AG09319 (cell line): Measurements from ENCODE around the gene NFE2.

Experiments used
- DNase-seq: peaks from one replicate; pipeline ENCODE4 v3.0.0-alpha.2; 2010; ENCODE audit warnings: low read depth; ENCODE audit errors: extremely low read depth
- TF ChIP-seq, protein P1 (sequence below): IDR thresholded peaks from 2 replicates; pipeline ENCODE4 v1.5.1; 2011; ENCODE audit warnings: low read depth, mild to moderate bottlenecking, inconsistent platforms, low read length, moderate library complexity

Gene NFE2

DNA sequence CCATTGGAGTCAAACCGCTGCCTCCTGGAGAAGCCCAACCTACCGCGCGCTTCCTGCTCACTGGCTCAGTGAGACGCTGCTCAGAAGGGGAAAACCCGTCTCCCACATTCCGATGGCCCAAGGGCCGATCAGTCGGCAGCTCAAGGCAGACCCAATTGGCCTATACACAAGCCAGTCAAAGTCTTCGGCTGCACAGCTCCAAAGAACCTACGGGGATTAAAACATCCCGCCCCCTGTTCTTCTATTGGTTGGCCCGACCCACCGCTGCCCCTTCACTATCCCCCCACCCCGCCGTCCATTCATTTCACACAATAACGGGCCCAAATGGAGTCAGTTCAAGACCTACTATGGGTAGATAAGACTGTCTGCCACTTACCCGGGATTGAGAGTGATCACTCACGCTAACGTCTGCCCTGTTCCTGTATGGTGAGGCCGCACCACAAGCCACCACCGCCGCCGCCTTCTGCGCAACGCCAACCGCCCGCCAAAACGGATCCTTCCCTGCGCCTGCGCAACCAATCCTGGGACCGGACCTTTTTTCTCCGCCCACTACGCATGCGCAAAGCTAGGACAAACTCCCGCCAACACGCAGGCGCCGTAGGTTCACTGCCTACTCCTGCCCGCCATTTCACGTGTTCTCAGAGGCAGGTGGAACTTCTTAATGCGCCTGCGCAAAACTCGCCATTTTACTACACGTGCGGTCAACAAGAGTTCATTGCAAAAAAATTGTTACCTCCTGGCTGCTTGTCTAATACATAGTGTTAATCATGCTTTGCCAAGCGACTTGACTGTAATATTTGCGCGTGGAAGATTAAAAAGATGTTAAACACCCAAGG is 21.0 kb downstream of the NFE2 start, which contains the start of gene CBX5:
Gene CBX5 (minus strand): TSS at position 491 of the 836 bp plus-strand sequence. CDS start 22,472 bp downstream, outside the sequence.
- TF ChIP-seq, protein P1, sequence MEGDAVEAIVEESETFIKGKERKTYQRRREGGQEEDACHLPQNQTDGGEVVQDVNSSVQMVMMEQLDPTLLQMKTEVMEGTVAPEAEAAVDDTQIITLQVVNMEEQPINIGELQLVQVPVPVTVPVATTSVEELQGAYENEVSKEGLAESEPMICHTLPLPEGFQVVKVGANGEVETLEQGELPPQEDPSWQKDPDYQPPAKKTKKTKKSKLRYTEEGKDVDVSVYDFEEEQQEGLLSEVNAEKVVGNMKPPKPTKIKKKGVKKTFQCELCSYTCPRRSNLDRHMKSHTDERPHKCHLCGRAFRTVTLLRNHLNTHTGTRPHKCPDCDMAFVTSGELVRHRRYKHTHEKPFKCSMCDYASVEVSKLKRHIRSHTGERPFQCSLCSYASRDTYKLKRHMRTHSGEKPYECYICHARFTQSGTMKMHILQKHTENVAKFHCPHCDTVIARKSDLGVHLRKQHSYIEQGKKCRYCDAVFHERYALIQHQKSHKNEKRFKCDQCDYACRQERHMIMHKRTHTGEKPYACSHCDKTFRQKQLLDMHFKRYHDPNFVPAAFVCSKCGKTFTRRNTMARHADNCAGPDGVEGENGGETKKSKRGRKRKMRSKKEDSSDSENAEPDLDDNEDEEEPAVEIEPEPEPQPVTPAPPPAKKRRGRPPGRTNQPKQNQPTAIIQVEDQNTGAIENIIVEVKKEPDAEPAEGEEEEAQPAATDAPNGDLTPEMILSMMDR = no peak
- DNase-seq = peak; percentile 100

DNA sequence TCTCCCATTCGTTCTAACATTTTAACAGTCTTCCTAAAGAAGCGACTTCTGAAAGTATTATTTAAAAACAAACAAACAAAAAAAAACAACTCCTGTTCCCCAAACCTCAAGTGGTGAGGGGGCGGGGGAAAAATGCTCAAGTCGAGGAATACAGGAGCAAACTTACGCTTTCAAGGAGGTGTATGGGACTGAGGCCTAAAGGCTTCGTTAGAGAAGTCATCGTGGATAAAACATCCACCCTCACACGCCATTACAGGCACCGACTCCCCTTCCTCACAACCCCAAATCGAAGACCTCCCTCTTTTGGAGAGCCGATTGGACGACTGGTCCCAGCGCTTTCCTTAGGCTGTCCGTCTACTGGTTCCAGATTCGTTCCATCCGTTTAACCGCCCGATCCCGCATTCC is 21.6 kb downstream of the NFE2 start:
- DNase-seq = no peak
- TF ChIP-seq, protein P1 = no peak

DNA sequence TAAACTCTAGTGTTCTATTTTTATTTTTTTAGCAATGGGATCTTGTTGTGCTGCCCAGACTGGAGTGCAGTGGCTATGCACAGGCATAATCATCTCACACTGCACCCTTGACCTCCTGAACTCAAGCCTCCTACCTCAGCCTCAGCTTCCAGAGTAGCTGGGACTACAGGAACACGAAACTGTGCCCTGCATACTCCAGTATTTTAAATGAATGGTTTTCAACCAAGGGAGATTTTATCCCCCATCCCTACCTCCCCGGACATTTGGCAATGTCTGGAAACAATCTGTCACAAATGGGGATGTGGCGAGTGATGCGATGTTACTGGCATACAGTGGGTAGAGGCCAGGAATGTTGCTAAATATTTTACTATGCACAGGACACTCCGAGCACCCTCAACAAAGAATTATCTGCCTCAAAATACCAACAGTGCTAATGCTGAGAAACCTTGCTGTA is 23.0 kb downstream of the NFE2 start:
- TF ChIP-seq, protein P1 = no peak
- DNase-seq = no peak

DNA sequence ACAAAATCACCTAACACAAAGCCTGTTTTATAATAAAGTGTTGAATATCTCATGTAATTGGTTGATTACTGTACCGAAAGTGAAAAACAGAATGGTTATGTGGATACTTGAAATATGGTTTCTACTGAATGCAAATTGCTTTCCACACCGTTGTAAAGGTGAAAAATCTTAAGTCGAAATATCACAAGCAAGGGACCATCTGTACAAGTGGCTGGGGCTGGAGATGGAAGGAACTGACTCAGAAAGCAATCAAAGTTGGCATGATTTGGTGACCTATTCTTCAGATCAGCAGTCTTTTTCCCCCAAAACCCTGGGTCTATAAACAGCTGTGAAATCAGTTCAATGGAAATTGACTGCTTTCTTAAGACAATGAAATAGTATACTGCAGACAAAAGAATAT is 24.4 kb downstream of the NFE2 start:
- TF ChIP-seq, protein P1 = no peak
- no peak for DNase-seq

DNA sequence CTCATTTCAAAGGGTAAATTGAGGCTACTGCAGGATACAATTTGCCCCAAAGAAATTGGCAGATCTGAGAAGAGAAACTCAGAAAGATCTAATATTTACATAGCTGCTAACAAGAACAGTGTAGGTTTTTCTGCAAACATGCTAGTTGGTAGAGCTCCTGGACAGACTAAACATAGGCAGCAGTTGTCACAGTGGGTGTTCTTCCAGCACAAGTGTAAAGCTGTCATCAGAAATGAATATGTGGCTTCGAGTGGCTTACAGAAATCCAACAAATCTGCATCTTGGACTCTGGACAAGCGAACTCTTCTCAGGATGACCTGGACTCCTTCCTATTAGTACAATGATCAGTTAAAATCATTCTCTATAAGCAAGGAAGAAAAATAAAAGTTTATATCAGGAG is 26.8 kb downstream of the NFE2 start:
- DNase-seq = no peak
- TF ChIP-seq, protein P1 = no peak

DNA sequence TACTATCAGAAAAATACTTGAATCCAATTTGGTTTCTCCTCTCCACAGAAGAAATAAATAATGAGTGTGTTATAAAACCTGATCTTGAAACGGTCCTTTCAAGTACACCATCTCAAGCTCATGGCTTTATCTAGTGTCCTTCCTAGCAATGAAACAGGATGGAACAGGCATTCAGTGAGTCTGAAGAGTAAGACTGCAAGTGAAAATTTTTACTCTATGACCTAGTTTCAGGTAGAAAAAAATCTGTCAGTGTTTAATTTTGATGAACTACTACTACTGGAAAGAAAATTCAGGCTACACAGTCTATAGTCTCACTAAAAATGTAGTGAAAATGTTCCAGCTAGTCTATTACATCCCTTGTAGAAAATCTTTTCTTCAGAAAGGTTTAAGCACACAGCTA is 28.6 kb downstream of the NFE2 start:
- no peak for DNase-seq
- TF ChIP-seq, protein P1 = no peak

DNA sequence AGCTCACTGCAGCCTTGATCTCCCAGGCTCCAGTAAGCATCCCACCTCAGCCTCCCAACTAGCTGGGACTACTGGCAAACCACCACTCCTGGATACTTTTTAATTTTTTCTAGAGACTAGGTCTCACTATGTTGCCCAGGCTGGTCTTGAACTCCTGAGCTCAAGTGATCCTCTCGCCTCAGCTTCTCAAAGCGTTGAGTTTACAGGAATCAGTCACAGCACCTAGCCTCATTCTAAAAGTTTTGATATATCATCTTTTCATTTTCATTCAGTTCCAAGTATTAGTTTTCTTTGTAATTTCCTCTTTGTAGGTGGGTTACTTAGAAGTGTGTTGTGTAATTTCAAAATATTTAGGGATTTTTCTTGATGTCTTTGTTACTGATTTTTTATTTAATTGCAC is 30.5 kb downstream of the NFE2 start:
- TF ChIP-seq, protein P1 = no peak
- no peak for DNase-seq
